Transverse colon (tissue), 4 donors: ENCODE measurements around the gene ZRANB3. TPM values are rescaled to one million over a fixed set of nuclear protein-coding genes. Genes with fewer than 3 reads are reported as not detected.
"Not testable (repeated sequence)": the region's sequence is repeated elsewhere in the genome, so short reads cannot be mapped to it uniquely, and the experiment has no call there.

Experiments
- DNase-seq: peaks from one replicate; pipeline ENCODE4 v3.0.0-alpha.2; 2019
- H3K27ac ChIP-seq, 4 donors: fragments of 200-600 bp; sonication (generic); 2 replicates each; pipeline ENCODE4 v1.5.1; 2016 to 2018; ENCODE audit warnings: inconsistent platforms in 4 of 4
- H3K27me3 ChIP-seq: fragments of 200-600 bp; sonication (generic); 2 replicates; pipeline ENCODE4 v1.5.1; 2017; ENCODE audit warnings: inconsistent platforms
- H3K36me3 ChIP-seq, 4 donors: fragments of 200-600 bp; sonication (generic); 2 replicates each; pipeline ENCODE4 v1.5.1; 2017 to 2019; ENCODE audit warnings: inconsistent platforms in 4 of 4
- H3K4me1 ChIP-seq, 4 donors: fragments of 200-600 bp; sonication (generic); 2 replicates each; pipeline ENCODE4 v1.5.1; 2017 to 2020; ENCODE audit warnings: inconsistent platforms in 4 of 4
- H3K4me3 ChIP-seq, 4 donors: fragments of 200-600 bp; sonication (generic); 1 replicate in 1 of 4; 2 replicates in 3 of 4; pipeline versions ENCODE4 v1.5.1 to v1.6.1; 2017 to 2019; ENCODE audit warnings: inconsistent platforms in 4 of 4
- H3K9me3 ChIP-seq, 2 donors: fragments of 200-600 bp; sonication (generic); 2 replicates each; pipeline ENCODE4 v1.5.1; 2017 to 2019; ENCODE audit warnings: inconsistent platforms in 2 of 2
- EP300 ChIP-seq: sonication (generic); formaldehyde crosslinking; IDR thresholded peaks from one replicate; pipeline ENCODE4 v1.6.1; 2017; ENCODE audit warnings: antibody characterized with exemption, low read depth
- POLR2A ChIP-seq: fragments of 450-650 bp; IDR thresholded peaks from one replicate; pipeline ENCODE4 v1.6.1; 2016; ENCODE audit warnings: antibody characterized with exemption, mild to moderate bottlenecking, moderate library complexity
- POLR2AphosphoS5 ChIP-seq, 3 donors: sonication (generic); formaldehyde crosslinking; IDR thresholded peaks; one replicate each; pipeline ENCODE4 v1.6.1; 2016; ENCODE audit warnings: antibody characterized with exemption in 3 of 3
- WGBS, 2 donors: methylation state at CpG; one replicate each; pipeline ENCODE4 v1.1.5; 2018; ENCODE audit warnings: low coverage in 1 of 2; 5-methylcytosine and 5-hydroxymethylcytosine counted together
- in situ Hi-C, 4 donors: fragments of 200-750 bp; cut with MboI; loops; one replicate each; pipeline versions ENCODE4 v1.15.0 to v1.15.1; 2017; ENCODE audit warnings: low sequenced_read_pairs in 3 of 4, low pct_ligation_motif_present in 1 of 4, low pct_unique_long_range_greater_than_20kb in 1 of 4
- intact Hi-C: fragments of 100-400 bp; cut with DNase I; formaldehyde crosslinking; loops from one replicate; pipeline ENCODE4 v1.15.1; 2023; ENCODE audit warnings: low total_unique reads
- total RNA-seq, 4 donors: library from RNA; depleted of rRNA; stranded (reverse); fragments of >200 nt; gene quantifications; one replicate each; pipeline ENCODE4 v1.1.0, GENCODE V29; 2016
- TF ChIP-seq, protein P1 (sequence below), 5 experiments: fragments of 200-600 bp in 3 of 5; fragments of 450-650 bp in 2 of 5; sonication (generic) in 3 of 5; IDR thresholded peaks; 1 replicate in 2 of 5; 2 replicates in 3 of 5; pipeline ENCODE4 v1.5.1; 2016 to 2017; ENCODE audit warnings: antibody characterized with exemption in 5 of 5, inconsistent platforms in 3 of 5, mild to moderate bottlenecking in 2 of 5, moderate library complexity in 1 of 5

Gene ZRANB3
- total RNA-seq, 4 donors from 2014 or later = 0.37 to 3.0 (median 1.6) TPM

DNA sequence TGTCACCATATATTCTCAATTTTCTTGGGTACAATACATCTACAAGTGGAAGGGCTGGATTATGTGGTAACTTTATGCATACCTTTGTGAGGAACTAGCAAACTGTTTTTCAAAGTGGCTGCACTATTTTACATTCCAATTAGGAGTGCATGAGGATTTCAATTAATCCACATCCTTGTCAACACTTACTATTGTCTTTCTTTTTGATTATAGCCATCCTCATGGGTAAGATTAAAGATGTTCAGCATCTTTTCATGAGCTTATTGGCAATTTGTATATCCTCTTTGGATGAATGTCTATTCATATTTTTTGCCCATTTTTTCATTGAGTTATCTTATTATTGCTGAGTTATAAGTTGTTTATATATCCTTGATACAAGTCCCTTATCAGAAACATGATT, 73.7 kb downstream of the ZRANB3 start:
- H3K4me1 ChIP-seq = no peaks in the 10 kb centered on the region
- intact Hi-C loops = no loop called here
- no peaks in the 10 kb centered on the region for H3K36me3 ChIP-seq
- in situ Hi-C loops = no loop called here
- H3K9me3 ChIP-seq = peaks cover 6 to 14% of the 10 kb centered on the region in 2 donors
- DNase-seq = no peak
- TF ChIP-seq POLR2A (no peak), EP300 (no peak), POLR2AphosphoS5 (IDR thresholded peaks at IDR 0.05) (no peak)
- TF ChIP-seq, protein P1, sequence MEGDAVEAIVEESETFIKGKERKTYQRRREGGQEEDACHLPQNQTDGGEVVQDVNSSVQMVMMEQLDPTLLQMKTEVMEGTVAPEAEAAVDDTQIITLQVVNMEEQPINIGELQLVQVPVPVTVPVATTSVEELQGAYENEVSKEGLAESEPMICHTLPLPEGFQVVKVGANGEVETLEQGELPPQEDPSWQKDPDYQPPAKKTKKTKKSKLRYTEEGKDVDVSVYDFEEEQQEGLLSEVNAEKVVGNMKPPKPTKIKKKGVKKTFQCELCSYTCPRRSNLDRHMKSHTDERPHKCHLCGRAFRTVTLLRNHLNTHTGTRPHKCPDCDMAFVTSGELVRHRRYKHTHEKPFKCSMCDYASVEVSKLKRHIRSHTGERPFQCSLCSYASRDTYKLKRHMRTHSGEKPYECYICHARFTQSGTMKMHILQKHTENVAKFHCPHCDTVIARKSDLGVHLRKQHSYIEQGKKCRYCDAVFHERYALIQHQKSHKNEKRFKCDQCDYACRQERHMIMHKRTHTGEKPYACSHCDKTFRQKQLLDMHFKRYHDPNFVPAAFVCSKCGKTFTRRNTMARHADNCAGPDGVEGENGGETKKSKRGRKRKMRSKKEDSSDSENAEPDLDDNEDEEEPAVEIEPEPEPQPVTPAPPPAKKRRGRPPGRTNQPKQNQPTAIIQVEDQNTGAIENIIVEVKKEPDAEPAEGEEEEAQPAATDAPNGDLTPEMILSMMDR (IDR thresholded peaks at IDR 0.05) = no peak
- no peaks in the 10 kb centered on the region for H3K27me3 ChIP-seq
- no peak overlapping the region for H3K4me3 ChIP-seq
- H3K27ac ChIP-seq = no peak overlapping the region

DNA sequence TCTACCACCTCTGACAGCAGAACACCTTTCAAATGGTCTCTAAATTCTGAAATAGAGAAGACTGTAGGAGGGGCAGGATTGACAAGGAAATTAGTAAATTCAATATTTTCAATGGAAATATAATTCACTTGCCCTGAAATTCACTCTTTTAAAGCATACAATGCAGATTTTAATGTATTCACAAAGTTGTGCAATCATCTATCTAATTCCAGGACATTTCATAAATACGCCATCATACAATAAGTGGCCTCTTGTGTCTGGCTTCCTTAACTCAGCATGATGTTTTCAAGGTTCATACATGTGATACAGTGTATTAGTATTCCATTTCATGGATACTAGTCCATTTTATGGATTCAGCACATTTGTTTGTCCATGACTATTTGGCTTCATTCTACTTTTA, 74.2 kb downstream of the ZRANB3 start:
- TF ChIP-seq, protein P1 (IDR thresholded peaks at IDR 0.05) = no peak
- TF ChIP-seq POLR2AphosphoS5 (IDR thresholded peaks at IDR 0.05) = no peak

DNA sequence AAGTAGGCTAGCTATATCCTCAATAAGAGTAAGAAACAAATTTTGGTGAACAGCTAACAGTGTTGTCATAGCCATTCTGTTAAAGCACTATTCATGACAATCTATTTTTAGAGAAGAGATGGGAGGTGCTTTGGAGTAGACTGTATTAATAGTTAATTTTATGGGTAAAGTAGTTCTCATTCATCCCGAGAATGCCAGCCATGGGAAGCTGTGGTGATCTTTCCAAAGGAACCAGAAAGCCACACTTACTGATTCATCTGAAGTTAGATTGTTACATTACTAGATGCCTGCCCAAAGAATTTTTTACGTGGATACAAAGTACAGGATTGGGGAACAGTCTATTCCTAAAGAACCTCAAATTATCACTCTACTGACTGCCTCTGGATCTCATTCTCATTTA, 74.6 kb downstream of the ZRANB3 start:
- WGBS, 2 donors = 92 to 100% methylated on average over 1 to 2 of the region's 2 CpGs
- no peaks in the 10 kb centered on the region for H3K4me1 ChIP-seq
- no peak for DNase-seq
- no peak overlapping the region for H3K4me3 ChIP-seq
- no peak for TF ChIP-seq POLR2AphosphoS5 (IDR thresholded peaks at IDR 0.05)
- TF ChIP-seq, protein P1 (IDR thresholded peaks at IDR 0.05) = no peak
- TF ChIP-seq POLR2A = no peak
- no peak for TF ChIP-seq EP300
- no peaks in the 10 kb centered on the region for H3K27me3 ChIP-seq
- intact Hi-C loops (no loop called here), in situ Hi-C loops (no loop called here)
- peaks cover 6 to 14% of the 10 kb centered on the region in 2 donors for H3K9me3 ChIP-seq
- H3K36me3 ChIP-seq = no peaks in the 10 kb centered on the region
- H3K27ac ChIP-seq = no peak overlapping the region

More for the DNA sequence above, 74.2 kb downstream of the ZRANB3 start:
- DNase-seq = no peak
- Histone ChIP-seq H3K9me3 (peaks cover 6 to 14% of the 10 kb centered on the region in 2 donors), H3K27me3 (no peaks in the 10 kb centered on the region), H3K36me3 (no peaks in the 10 kb centered on the region), H3K27ac (no peak overlapping the region), H3K4me1 (no peaks in the 10 kb centered on the region), H3K4me3 (no peak overlapping the region)
- in situ Hi-C loops (no loop called here), intact Hi-C loops (no loop called here)
- WGBS, 2 donors = 94 to 97% methylated on average over 1 of the region's 1 CpG

DNA sequence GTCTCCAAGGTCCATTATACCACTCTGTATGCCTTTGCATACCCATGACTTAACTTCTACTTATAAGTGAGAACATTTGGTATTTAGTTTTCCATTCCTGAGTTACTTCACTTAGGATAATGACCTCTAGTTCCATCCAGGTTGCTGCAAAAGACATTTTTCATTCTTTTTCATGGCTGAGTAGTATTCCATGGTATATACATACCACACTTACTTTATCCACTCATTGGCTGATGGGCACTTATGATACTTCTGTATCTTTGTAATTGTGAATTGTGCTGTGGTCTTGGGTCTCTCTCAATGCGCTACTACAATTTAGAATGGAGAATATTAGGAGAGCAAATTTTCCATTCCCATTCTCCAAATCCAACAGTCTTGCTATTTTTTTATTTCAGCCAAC, 76.4 kb downstream of the ZRANB3 start:
- H3K27me3 ChIP-seq = no peaks in the 10 kb centered on the region
- H3K36me3 ChIP-seq = no peaks in the 10 kb centered on the region
- intact Hi-C loops = no loop called here
- TF ChIP-seq, protein P1 (IDR thresholded peaks at IDR 0.05) = no peak
- no peak for TF ChIP-seq POLR2A
- TF ChIP-seq POLR2AphosphoS5 (IDR thresholded peaks at IDR 0.05) = no peak
- TF ChIP-seq EP300 = no peak
- H3K4me1 ChIP-seq = no peaks in the 10 kb centered on the region
- no peak overlapping the region for H3K4me3 ChIP-seq
- H3K27ac ChIP-seq = no peak overlapping the region
- in situ Hi-C loops = no loop called here
- 96 to 100% methylated on average over 1 of the region's 1 CpG for WGBS, 2 donors
- DNase-seq = no peak
- H3K9me3 ChIP-seq = peaks cover 6 to 14% of the 10 kb centered on the region in 2 donors

DNA sequence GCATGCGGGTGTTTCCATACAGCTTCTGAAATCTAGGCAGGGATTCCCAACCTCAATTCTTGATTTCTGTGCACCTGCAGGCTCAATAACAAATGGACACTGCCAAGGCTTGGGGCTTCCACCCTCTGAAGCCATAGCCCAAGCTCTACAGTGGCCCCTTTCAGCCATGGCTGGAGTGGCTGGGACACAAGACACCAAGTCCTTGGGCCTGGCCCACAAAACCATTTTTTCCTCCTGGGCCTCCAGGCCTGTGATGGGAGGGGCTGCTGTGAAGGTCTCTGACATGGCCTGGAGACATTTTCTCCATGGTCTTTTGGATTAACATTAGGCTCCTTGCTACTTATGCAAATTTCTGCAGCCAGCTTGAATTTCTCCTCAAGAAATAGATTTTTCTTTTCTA, 78.0 kb downstream of the ZRANB3 start:
- in situ Hi-C loops, H3K27ac ChIP-seq, intact Hi-C loops, H3K36me3 ChIP-seq, H3K4me3 ChIP-seq, H3K27me3 ChIP-seq, H3K4me1 ChIP-seq, DNase-seq: not testable (repeated sequence)
- WGBS, 2 donors = 91% methylated on average over 1 of the region's 1 CpG; no CpG with 5 or more reads in 1 of the 2 donors
- H3K9me3 ChIP-seq = peaks cover 6 to 14% of the 10 kb centered on the region in 2 donors
